KOPT-K1 (cell line): ENCODE measurements around the gene DNMBP.
"Not testable (repeated sequence)": the region's sequence is repeated elsewhere in the genome, so short reads cannot be mapped to it uniquely, and the experiment has no call there.

ENCODE experiments used
- H3K27ac ChIP-seq: fragments of 200-600 bp; sonication (generic); 2 replicates; pipeline ENCODE4 v1.5.1; 2016; ENCODE audit warnings: antibody characterized with exemption, mild to moderate bottlenecking, low read depth, low read length; ENCODE audit not compliant: poor library complexity, severe bottlenecking
- H3K36me3 ChIP-seq: fragments of 200-600 bp; sonication (generic); 2 replicates; pipeline ENCODE4 v1.5.1; 2017; ENCODE audit warnings: antibody characterized with exemption, mild to moderate bottlenecking, low read length, moderate library complexity; ENCODE audit not compliant: insufficient read depth
- H3K9me3 ChIP-seq: fragments of 200-600 bp; sonication (generic); 2 replicates; pipeline ENCODE4 v1.5.1; 2017; ENCODE audit warnings: antibody characterized with exemption, low read length, mild to moderate bottlenecking; ENCODE audit not compliant: insufficient read depth, poor library complexity, severe bottlenecking

Gene DNMBP

GRCh38 chr10:99963467-99964165, 46.1 kb downstream of the DNMBP start:
- H3K27ac ChIP-seq, H3K36me3 ChIP-seq, H3K9me3 ChIP-seq: not testable (repeated sequence)

GRCh38 chr10:99958806-99959205, 50.9 kb downstream of the DNMBP start:
- H3K9me3 ChIP-seq: no peaks in the 10 kb centered on the region
- peaks cover 18% of the 10 kb centered on the region; the same call in 1 of the 2 replicates for H3K36me3 ChIP-seq
- no peak overlapping the region for H3K27ac ChIP-seq

GRCh38 chr10:99958302-99958701, 51.4 kb downstream of the DNMBP start:
- H3K36me3 ChIP-seq: peaks cover 18% of the 10 kb centered on the region; the same call in 1 of the 2 replicates
- no peaks in the 10 kb centered on the region for H3K9me3 ChIP-seq
- H3K27ac ChIP-seq: no peak overlapping the region

- Histone ChIP-seq H3K36me3 (peaks cover 18% of the 10 kb centered on the region; the same call in 1 of the 2 replicates), H3K9me3 (peaks cover 27% of the 10 kb centered on the region)
- not testable (repeated sequence) for H3K27ac ChIP-seq
These were observed 56.2 kb downstream of the DNMBP start for GRCh38 chr10:99953510-99953909.

GRCh38 chr10:99952799-99953198, 56.9 kb downstream of the DNMBP start:
- Histone ChIP-seq H3K9me3 (peaks cover 27% of the 10 kb centered on the region), H3K36me3 (peaks cover 18% of the 10 kb centered on the region; the same call in 1 of the 2 replicates), H3K27ac (no peak overlapping the region)

DNA sequence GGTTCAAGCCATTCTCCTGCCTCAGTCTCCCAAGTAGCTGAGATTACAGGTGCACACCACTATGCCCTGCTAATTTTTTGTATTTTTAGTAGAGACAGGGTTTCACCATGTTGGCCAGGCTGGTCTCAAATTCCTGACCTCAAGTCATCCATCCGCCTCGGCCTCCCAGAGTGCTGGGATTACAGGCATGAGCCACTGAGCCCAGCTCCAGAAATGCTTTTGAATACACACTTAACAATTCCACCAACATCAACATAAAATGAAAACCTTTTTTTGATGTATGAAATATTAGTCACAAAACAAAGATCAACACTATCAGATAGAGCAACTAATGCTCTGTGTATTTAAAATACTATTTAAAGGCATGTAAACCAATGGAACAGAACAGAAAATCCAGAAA, 63.7 kb downstream of the DNMBP start:
- H3K36me3 ChIP-seq, H3K27ac ChIP-seq: not testable (repeated sequence)
- H3K9me3 ChIP-seq: peaks cover 13% of the 10 kb centered on the region

- no peaks in the 10 kb centered on the region for H3K36me3 ChIP-seq
- no peak overlapping the region for H3K27ac ChIP-seq
- H3K9me3 ChIP-seq: peaks cover 6% of the 10 kb centered on the region
These were observed 64.5 kb downstream of the DNMBP start for GRCh38 chr10:99945263-99945662.

- H3K27ac ChIP-seq: no peak overlapping the region
- no peaks in the 10 kb centered on the region for H3K36me3 ChIP-seq
These were observed 64.9 kb downstream of the DNMBP start for GRCh38 chr10:99944860-99945259.

DNA sequence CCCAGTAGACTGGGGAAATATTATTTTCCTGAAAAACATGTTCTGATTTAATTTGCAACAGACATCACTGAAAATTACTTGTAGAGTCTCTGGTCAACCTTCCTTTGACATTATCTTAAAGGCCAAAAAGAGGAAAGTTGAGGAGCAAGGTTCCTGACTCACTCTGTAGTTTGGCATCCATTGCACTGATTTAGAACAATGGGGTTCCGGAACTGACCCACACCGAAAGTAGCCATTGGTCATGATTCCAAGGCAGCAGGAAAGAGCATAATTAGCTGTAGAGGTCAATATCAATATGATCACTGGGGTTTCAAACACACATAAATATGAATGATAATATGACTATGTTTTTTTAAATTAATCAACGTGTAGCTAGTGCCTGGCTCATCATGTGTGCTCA, 65.8 kb downstream of the DNMBP start:
- no peaks in the 10 kb centered on the region for H3K36me3 ChIP-seq
- no peak overlapping the region for H3K27ac ChIP-seq
- H3K9me3 ChIP-seq: peaks cover 7% of the 10 kb centered on the region

More at GRCh38 chr10:99944860-99945259, 64.9 kb downstream of the DNMBP start:
- H3K9me3 ChIP-seq: peaks cover 6% of the 10 kb centered on the region

DNA sequence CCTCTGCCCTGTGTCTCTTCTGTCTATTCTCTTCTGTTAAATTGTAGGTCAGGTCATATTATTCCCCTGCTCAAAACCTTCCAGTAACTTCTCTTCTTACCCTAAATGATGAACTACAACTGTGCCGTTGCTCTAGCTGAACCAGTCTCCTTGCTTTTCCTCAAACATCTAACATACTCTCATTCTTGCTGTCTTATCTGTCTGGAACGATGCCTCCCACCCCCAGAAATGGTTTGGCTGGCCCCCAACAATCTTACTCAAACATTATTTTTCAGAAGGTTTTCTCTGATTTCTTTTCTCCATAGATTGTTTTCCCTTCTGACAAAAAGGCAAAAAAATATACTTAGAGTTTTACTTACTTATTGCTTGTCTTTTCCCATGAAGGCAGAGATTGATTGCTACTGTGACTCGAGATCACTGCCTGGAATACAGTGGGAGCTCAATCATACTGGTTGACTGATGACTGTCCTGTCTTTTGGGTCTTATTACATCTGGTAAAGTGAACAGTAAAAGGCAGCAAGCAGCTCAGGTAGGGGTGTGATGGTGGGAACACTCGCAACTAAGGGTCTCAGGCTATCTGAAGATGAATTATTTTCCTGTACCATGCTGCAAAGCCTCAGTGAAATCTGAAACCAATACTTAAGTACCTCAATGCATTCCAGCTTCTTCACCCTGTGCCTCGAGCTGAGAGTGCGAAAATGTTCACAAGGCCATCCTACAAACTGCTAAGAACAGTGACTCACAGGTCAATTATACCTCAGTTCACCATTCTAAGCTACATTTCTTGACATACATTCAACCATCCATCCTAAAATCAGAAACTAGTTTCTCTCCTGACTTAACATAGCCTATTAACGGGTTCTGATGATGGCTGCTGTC, 67.6 kb downstream of the DNMBP start:
- H3K27ac ChIP-seq: no peak overlapping the region
- H3K36me3 ChIP-seq: no peaks in the 10 kb centered on the region
- H3K9me3 ChIP-seq: peaks cover 7% of the 10 kb centered on the region

DNA sequence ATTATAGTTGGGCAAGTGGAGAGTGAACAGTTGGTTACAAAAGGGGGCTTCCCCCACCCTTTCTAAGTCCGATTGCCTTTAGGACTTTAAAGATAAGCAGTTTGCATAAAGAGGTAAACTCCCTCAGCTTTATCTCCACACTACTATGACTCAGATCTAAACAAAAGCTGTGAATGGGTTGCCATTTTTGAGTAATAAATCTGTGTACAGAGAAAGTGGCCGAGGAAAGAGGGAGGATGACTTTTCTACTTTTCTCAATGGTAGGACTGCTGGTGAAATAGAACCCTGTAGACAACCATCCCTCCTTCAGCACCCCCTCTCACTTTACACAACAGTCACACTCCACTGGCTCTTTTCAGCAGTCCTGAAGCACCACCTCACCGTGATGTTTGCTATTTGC, 71.2 kb downstream of the DNMBP start:
- no peak overlapping the region for H3K27ac ChIP-seq
- peaks cover 7% of the 10 kb centered on the region for H3K9me3 ChIP-seq
- no peaks in the 10 kb centered on the region for H3K36me3 ChIP-seq

GRCh38 chr10:99937630-99938029, 72.1 kb downstream of the DNMBP start:
- Histone ChIP-seq H3K27ac (no peak overlapping the region), H3K9me3 (peaks cover 7% of the 10 kb centered on the region), H3K36me3 (no peaks in the 10 kb centered on the region)

GRCh38 chr10:99932203-99932957, 77.4 kb downstream of the DNMBP start:
- not testable (repeated sequence) for H3K36me3 ChIP-seq, H3K9me3 ChIP-seq, H3K27ac ChIP-seq

DNA sequence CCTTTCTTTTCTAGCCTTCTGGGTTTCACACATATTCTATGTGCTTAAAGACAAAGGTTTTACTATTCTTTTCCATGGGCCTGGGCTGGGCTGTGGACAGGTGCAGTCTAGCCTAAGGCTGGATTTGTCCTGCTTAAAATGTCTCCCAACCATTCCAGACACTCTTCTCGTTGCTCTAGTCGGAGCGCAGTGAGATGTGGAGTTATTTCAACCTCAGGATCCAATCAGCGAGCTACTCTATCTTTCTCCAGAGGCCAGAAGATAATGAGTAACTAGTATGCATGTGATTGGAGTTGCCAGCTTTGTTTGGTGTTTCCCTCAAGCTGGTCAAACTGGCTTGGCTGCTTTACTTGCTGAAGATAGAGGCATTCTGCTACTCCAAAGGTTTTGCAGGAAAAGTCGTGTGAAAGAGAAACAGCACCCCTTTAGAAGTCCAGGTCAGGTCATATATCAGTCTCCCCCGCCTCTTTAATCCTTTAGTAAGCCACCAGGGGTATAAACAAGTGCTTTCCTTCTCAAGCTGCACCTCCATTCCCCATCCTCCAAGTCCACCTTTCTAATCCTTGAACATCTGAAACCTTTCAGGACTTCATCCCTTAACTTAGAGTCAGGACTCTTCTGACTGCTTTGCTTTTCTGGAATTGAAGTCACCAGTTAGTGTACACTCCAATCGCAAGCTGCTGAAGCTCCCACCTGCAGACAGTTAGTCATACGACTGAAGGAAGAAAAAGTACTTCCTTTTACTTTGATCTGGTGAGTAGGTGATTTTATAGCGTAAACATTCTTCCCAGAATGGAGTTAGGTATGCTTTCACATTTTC, 78.8 kb downstream of the DNMBP start:
- Histone ChIP-seq H3K27ac (no peak overlapping the region), H3K9me3 (no peaks in the 10 kb centered on the region), H3K36me3 (no peaks in the 10 kb centered on the region)
